H1 (cell line): ENCODE measurements around the gene MAGEA12. TPM values are rescaled to one million over a fixed set of nuclear protein-coding genes. Genes with fewer than 3 reads are reported as not detected.
"Not testable (repeated sequence)": the region's sequence is repeated elsewhere in the genome, so short reads cannot be mapped to it uniquely, and the experiment has no call there.

Experiments
- CTCF ChIA-PET: fragments of 300-600 bp; sonication (Branson Sonifier 250); formaldehyde crosslinking; loops from one replicate; lab custom pipeline; 2021; ENCODE audit not compliant: partially characterized antibody; lab: Charles Lee
- POLR2A ChIA-PET: fragments of 300-600 bp; sonication (Branson Sonifier 250); formaldehyde crosslinking; loops from one replicate; lab custom pipeline; 2021; ENCODE audit warnings: inconsistent platforms; ENCODE audit not compliant: partially characterized antibody; lab: Charles Lee
- DNase-seq, 2 experiments: peaks; one replicate each; pipeline versions ENCODE4 v3.0.0 to v3.0.0-alpha.2; 2010 to 2022; ENCODE audit warnings: low spot score in 2 of 2, low read depth in 1 of 2, mixed read lengths in 1 of 2
- FAIRE-seq: peaks from 2 replicates; lab custom pipeline; 2011; peaks lifted over from hg19 to GRCh38; lab: Jason Lieb, UNC
- H2AFZ ChIP-seq: 2 replicates; pipeline ENCODE4 v1.8.1; 2012; ENCODE audit warnings: low read length, inconsistent platforms
- H2AK5ac ChIP-seq: 2 replicates; pipeline ENCODE4 v1.6.1; 2013; ENCODE audit warnings: low read depth, low read length
- H2BK120ac ChIP-seq: replicated peaks from 2 replicates; pipeline ENCODE3; 2013; ENCODE audit warnings: low read depth, low read length, inconsistent platforms
- H2BK12ac ChIP-seq: 2 replicates; pipeline ENCODE4 v1.6.1; 2013; ENCODE audit warnings: low read depth, low read length
- H2BK15ac ChIP-seq: 2 replicates; pipeline ENCODE4 v1.6.1; 2013; ENCODE audit warnings: low read length
- H2BK20ac ChIP-seq: 2 replicates; pipeline ENCODE4 v1.6.1; 2013; ENCODE audit warnings: low read length
- H2BK5ac ChIP-seq: 2 replicates; pipeline ENCODE4 v1.6.1; 2013; ENCODE audit warnings: low read depth, low read length
- H3K14ac ChIP-seq: 2 replicates; pipeline ENCODE4 v1.6.1; 2013; ENCODE audit warnings: inconsistent platforms; ENCODE audit not compliant: insufficient read length
- H3K18ac ChIP-seq: 2 replicates; pipeline ENCODE4 v1.6.1; 2013; ENCODE audit warnings: low read length; ENCODE audit errors: extremely low read depth
- H3K23ac ChIP-seq: 2 replicates; pipeline ENCODE4 v1.6.1; 2013; ENCODE audit warnings: inconsistent platforms; ENCODE audit not compliant: insufficient read length
- H3K23me2 ChIP-seq: 2 replicates; pipeline ENCODE4 v1.6.1; 2013; ENCODE audit warnings: low read depth, low read length
- H3K27ac ChIP-seq: 2 replicates; pipeline ENCODE4 v1.6.1; 2011; ENCODE audit warnings: low read depth, low read length, inconsistent platforms
- H3K27me3 ChIP-seq, 4 experiments: replicated peaks in 1 of 4; 1 replicate in 1 of 4; 2 replicates in 3 of 4; pipeline versions ENCODE4 v1.6.1 to v1.8.1; 2011 to 2013; ENCODE audit warnings: low read length in 3 of 4, mild to moderate bottlenecking in 3 of 4, inconsistent platforms in 2 of 4, mixed read lengths in 2 of 4, moderate library complexity in 1 of 4; ENCODE audit not compliant: control insufficient read depth in 3 of 4, insufficient read depth in 3 of 4; ENCODE audit errors: extremely low read depth in 1 of 4
- H3K36me3 ChIP-seq, 4 experiments: 2 replicates each; pipeline versions ENCODE4 v1.6.1 to v1.8.1; 2011 to 2013; ENCODE audit warnings: mild to moderate bottlenecking in 4 of 4, low read length in 3 of 4, moderate library complexity in 2 of 4, control low read depth in 1 of 4, inconsistent platforms in 1 of 4; ENCODE audit not compliant: insufficient read depth in 4 of 4, control insufficient read depth in 2 of 4
- H3K4ac ChIP-seq: replicated peaks from 2 replicates; pipeline ENCODE3; 2013; ENCODE audit warnings: low read length, low read depth, mixed read lengths, inconsistent platforms; ENCODE audit not compliant: insufficient read length
- H3K4me1 ChIP-seq, 4 experiments: replicated peaks in 1 of 4; 1 replicate in 1 of 4; 2 replicates in 3 of 4; pipeline versions ENCODE4 v1.6.1 to v1.8.1; 2011 to 2013; ENCODE audit warnings: low read length in 3 of 4, inconsistent platforms in 2 of 4, mixed read lengths in 1 of 4; ENCODE audit not compliant: insufficient read depth in 4 of 4, control insufficient read depth in 3 of 4
- H3K4me2 ChIP-seq, 2 experiments: 2 replicates each; pipeline versions ENCODE4 v1.6.1 to v1.8.1; 2011 to 2013; ENCODE audit warnings: low read depth in 2 of 2, low read length in 2 of 2, control low read depth in 1 of 2, inconsistent platforms in 1 of 2, mild to moderate bottlenecking in 1 of 2; ENCODE audit not compliant: insufficient read depth in 1 of 2
- H3K4me3 ChIP-seq, 4 experiments: fragments of 200-600, 300-600 bp in 1 of 4; sonication (generic), shearing (Covaris generic), sonication (Bioruptor Twin) in 1 of 4; 2 replicates each; pipeline versions ENCODE4 v1.5.1 to v1.8.1; 2011 to 2016; ENCODE audit warnings: low read length in 4 of 4, low read depth in 3 of 4, control low read depth in 2 of 4, inconsistent platforms in 2 of 4, mild to moderate bottlenecking in 2 of 4, mixed read lengths in 1 of 4, moderate library complexity in 1 of 4; ENCODE audit not compliant: insufficient read depth in 2 of 4; ENCODE audit errors: extremely low read depth in 1 of 4
- H3K56ac ChIP-seq: replicated peaks from 2 replicates; pipeline ENCODE3; 2013; ENCODE audit warnings: low read depth, mild to moderate bottlenecking, mixed read lengths, low read length, inconsistent platforms; ENCODE audit not compliant: insufficient read length
- H3K79me1 ChIP-seq: 2 replicates; pipeline ENCODE4 v1.6.1; 2013; ENCODE audit warnings: low read depth, low read length, control low read depth
- H3K79me2 ChIP-seq, 2 experiments: 2 replicates each; pipeline versions ENCODE4 v1.6.1 to v1.8.1; 2012 to 2013; ENCODE audit warnings: low read length in 2 of 2, mild to moderate bottlenecking in 2 of 2, inconsistent platforms in 1 of 2; ENCODE audit not compliant: insufficient read depth in 2 of 2, control insufficient read depth in 1 of 2
- H3K9ac ChIP-seq, 4 experiments: replicated peaks in 1 of 4; 1 replicate in 1 of 4; 2 replicates in 3 of 4; pipeline versions ENCODE4 v1.6.1 to v1.8.1; 2011 to 2013; ENCODE audit warnings: low read depth in 3 of 4, low read length in 3 of 4, control low read depth in 2 of 4, mild to moderate bottlenecking in 2 of 4, moderate library complexity in 2 of 4, inconsistent platforms in 1 of 4; ENCODE audit errors: extremely low read depth in 1 of 4
- H3K9me3 ChIP-seq, 2 experiments: 2 replicates each; pipeline versions ENCODE4 v1.6.1 to v1.8.1; 2012 to 2013; ENCODE audit warnings: mild to moderate bottlenecking in 2 of 2, moderate library complexity in 2 of 2, control low read depth in 1 of 2, inconsistent platforms in 1 of 2, low read depth in 1 of 2, low read length in 1 of 2, mixed read lengths in 1 of 2; ENCODE audit not compliant: insufficient read depth in 2 of 2
- H4K20me1 ChIP-seq, 2 experiments: replicated peaks in 1 of 2; 2 replicates each; pipeline versions ENCODE3 to v1.8.1; 2011 to 2013; ENCODE audit warnings: inconsistent platforms in 2 of 2, low read length in 2 of 2, mild to moderate bottlenecking in 1 of 2; ENCODE audit not compliant: insufficient read depth in 2 of 2, control insufficient read depth in 1 of 2
- H4K5ac ChIP-seq: 2 replicates; pipeline ENCODE4 v1.6.1; 2013; ENCODE audit warnings: low read length, low read depth, mixed read lengths, inconsistent platforms; ENCODE audit not compliant: insufficient read length
- H4K8ac ChIP-seq: 2 replicates; pipeline ENCODE4 v1.8.0; 2013; ENCODE audit warnings: mild to moderate bottlenecking, moderate library complexity, low read length, inconsistent platforms; ENCODE audit not compliant: insufficient read depth; ENCODE audit errors: extremely low read depth
- H4K91ac ChIP-seq: replicated peaks from 2 replicates; pipeline ENCODE3; 2013; ENCODE audit warnings: low read length, mixed read lengths, inconsistent platforms; ENCODE audit not compliant: insufficient read length
- WGBS, 2 experiments: shearing (Covaris generic) in 1 of 2; methylation state at CpG; one replicate each; pipeline versions ENCODE4 v1.1.6 to v1.1.7; 2013 to 2015; ENCODE audit warnings: low lambda C conversion rate in 2 of 2, mixed read lengths in 2 of 2, inconsistent platforms in 1 of 2, low coverage in 1 of 2, missing lambda C conversion rate in 1 of 2; ENCODE audit not compliant: insufficient replicate concordance in 2 of 2, insufficient coverage in 1 of 2, insufficient read length in 1 of 2; ENCODE audit errors: extremely low coverage in 1 of 2, missing lambda C conversion rate in 1 of 2; 5-methylcytosine and 5-hydroxymethylcytosine counted together
- polyA plus RNA-seq, 7 experiments: library from polyadenylated mRNA; depleted of rRNA in 3 of 7; stranded (reverse) in 5 of 7; unstranded in 2 of 7; fragments of >200 nt in 5 of 7; fragments of 200-250 nt in 2 of 7; gene quantifications; 1 replicate in 5 of 7; 2 replicates in 1 of 7; 4 replicates in 1 of 7; pipeline versions ENCODE4 v1.2.1 to v1.2.3, GENCODE V29; 2011 to 2013; ENCODE audit warnings: missing spikeins in 2 of 7, mixed read lengths in 2 of 7
- total RNA-seq: library from RNA; stranded (reverse); fragmentation: NEBNext Ultra II Directional; extraction: Animal tissue kit (Norgen Biotek cat#: 25700); gene quantifications from 2 replicates; pipeline ENCODE4 v1.2.1, GENCODE V29; 2021

The MAGEA12 gene
- total and polyA plus RNA-seq, 2 of the 8 experiments (the other 6 are each of a cell fraction or from before 2014, with no cell fraction given): not detected

DNA sequence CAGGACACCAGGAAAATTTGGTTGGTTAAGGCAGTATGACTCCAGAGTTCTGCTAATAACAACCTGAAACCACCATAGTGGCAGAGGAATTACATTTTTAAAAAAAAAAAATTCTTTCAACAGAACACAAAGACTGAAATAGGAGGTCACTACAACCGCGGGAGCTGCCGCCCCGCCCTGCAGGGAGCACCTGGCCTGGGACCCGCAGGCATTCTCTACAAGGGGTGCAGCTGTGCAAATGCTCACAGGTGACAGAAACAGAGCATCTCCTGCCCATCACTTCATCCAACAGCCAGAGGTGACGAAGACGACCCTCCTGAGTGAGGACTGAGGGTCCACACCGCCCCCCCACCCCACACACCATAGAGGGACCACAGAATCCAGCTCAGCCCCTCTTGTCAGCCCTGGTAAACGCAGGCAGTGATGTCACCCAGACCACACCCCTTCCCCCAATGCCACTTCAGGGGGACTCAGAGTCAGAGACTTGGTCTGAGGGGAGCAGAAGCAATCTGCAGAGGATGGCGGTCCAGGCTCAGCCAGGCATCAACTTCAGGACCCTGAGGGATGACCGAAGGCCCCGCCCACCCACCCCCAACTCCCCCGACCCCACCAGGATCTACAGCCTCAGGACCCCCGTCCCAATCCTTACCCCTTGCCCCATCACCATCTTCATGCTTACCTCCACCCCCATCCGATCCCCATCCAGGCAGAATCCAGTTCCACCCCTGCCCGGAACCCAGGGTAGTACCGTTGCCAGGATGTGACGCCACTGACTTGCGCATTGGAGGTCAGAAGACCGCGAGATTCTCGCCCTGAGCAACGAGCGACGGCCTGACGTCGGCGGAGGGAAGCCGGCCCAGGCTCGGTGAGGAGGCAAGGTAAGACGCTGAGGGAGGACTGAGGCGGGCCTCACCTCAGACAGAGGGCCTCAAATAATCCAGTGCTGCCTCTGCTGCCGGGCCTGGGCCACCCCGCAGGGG, 35.3 kb upstream of the MAGEA12 start, which contains the start of gene MAGEA3:
TSS of gene MAGEA3 (plus strand) at position 843 of the 980 bp plus-strand sequence. CDS start 2,039 bp downstream, outside the sequence.
- H3K79me1 ChIP-seq, H2BK5ac ChIP-seq, H4K8ac ChIP-seq, H2AFZ ChIP-seq, FAIRE-seq, H2BK20ac ChIP-seq, H2BK15ac ChIP-seq, H3K56ac ChIP-seq, H3K14ac ChIP-seq, H3K23ac ChIP-seq, H3K27ac ChIP-seq, H4K91ac ChIP-seq, H3K4ac ChIP-seq, H3K4me2 ChIP-seq, H3K36me3 ChIP-seq, H3K79me2 ChIP-seq, H3K27me3 ChIP-seq, H4K5ac ChIP-seq, DNase-seq, H4K20me1 ChIP-seq, H3K23me2 ChIP-seq, CTCF ChIA-PET, H3K9me3 ChIP-seq, H2BK120ac ChIP-seq, H3K4me3 ChIP-seq, H3K18ac ChIP-seq, POLR2A ChIA-PET, H3K9ac ChIP-seq, H3K4me1 ChIP-seq, H2AK5ac ChIP-seq, H2BK12ac ChIP-seq: not testable (repeated sequence)
- no CpG with 5 or more reads among the region's 34 CpGs for WGBS, 2 experiments
